HepG2 (cell line): ENCODE results near the gene RUSC1. TPM values are rescaled to one million over a fixed set of nuclear protein-coding genes. Genes with fewer than 3 reads are reported as not detected.

Experiments
- ATAC-seq: fragments of 200-7000 bp; cut with Tn5 transposase; 3 replicates; pipeline ENCODE4 v1.9.1; 2020; ENCODE audit warnings: mild to moderate bottlenecking, moderate library complexity
- BruUV-seq: library from RNA; stranded (reverse); fragments of 400-500 nt; replicated peaks from 2 replicates; lab custom pipeline; 2021; lab: Mats Ljungman, UMichigan
- CTCF ChIA-PET: fragments of 300-600 bp; formaldehyde crosslinking; extraction: SDS; loops from one replicate; lab custom pipeline; 2021; ENCODE audit warnings: low total read pairs, inconsistent platforms, low intra/inter-chr PET ratio; lab: Yijun Ruan, JAX
- POLR2A ChIA-PET: fragments of 350-600 bp; sonication (Branson Sonifier 250); formaldehyde crosslinking; loops from one replicate; lab custom pipeline; 2020; ENCODE audit warnings: antibody characterized with exemption, inconsistent platforms; lab: Yijun Ruan, JAX
- DNase-seq: peaks from one replicate; pipeline ENCODE4 v3.0.0-alpha.2; 2015; ENCODE audit warnings: low spot score
- FAIRE-seq: peaks from 3 replicates; lab custom pipeline; 2011; peaks lifted over from hg19 to GRCh38; lab: Jason Lieb, UNC
- H2AFZ ChIP-seq: one replicate; pipeline ENCODE4 v1.6.1; 2011; ENCODE audit warnings: low read length, inconsistent platforms
- H3K27ac ChIP-seq: fragments of 300-600 bp; 3 replicates; pipeline ENCODE4 v1.8.0; 2011; ENCODE audit warnings: mixed run types, mild to moderate bottlenecking, mixed read lengths, low read length, inconsistent platforms; ENCODE audit not compliant: insufficient read depth; ENCODE audit errors: extremely low read length
- H3K27me3 ChIP-seq, 2 experiments: fragments of 200-600 bp in 1 of 2; 2 replicates in 1 of 2; 3 replicates in 1 of 2; pipeline versions ENCODE4 v1.6.0 to v1.8.0; 2011; ENCODE audit warnings: low read length in 2 of 2, mild to moderate bottlenecking in 2 of 2, moderate library complexity in 2 of 2, inconsistent platforms in 1 of 2; ENCODE audit not compliant: insufficient read depth in 2 of 2, control insufficient read depth in 1 of 2
- H3K36me3 ChIP-seq, 2 experiments: fragments of 200-600 bp in 1 of 2; replicated peaks in 1 of 2; 2 replicates in 1 of 2; 3 replicates in 1 of 2; pipeline versions ENCODE4 v1.5.1 to v1.8.0; 2011; ENCODE audit warnings: low read length in 2 of 2, inconsistent platforms in 1 of 2; ENCODE audit not compliant: insufficient read depth in 2 of 2, control insufficient read depth in 1 of 2
- H3K4me1 ChIP-seq: 2 replicates; pipeline ENCODE4 v1.5.1; 2012; ENCODE audit warnings: low read length, inconsistent platforms; ENCODE audit not compliant: insufficient read depth
- H3K4me2 ChIP-seq: 2 replicates; pipeline ENCODE4 v1.6.0; 2011; ENCODE audit warnings: low read depth, low read length, inconsistent platforms
- H3K4me3 ChIP-seq, 3 experiments: fragments of 200-600 bp in 1 of 3; sonication (generic), shearing (Covaris generic) in 1 of 3; replicated peaks in 1 of 3; 2 replicates each; pipeline ENCODE4 v1.5.1; 2011 to 2016; ENCODE audit warnings: low read length in 3 of 3, inconsistent platforms in 2 of 3, low read depth in 2 of 3, mild to moderate bottlenecking in 2 of 3, control low read depth in 1 of 3, mixed read lengths in 1 of 3; ENCODE audit not compliant: insufficient read depth in 1 of 3
- H3K79me2 ChIP-seq: one replicate; pipeline ENCODE4 v1.6.1; 2011; ENCODE audit warnings: low read length, inconsistent platforms; ENCODE audit not compliant: insufficient read depth
- H3K9ac ChIP-seq: 2 replicates; pipeline ENCODE4 v1.6.0; 2011; ENCODE audit warnings: mild to moderate bottlenecking, low read depth, low read length, inconsistent platforms; ENCODE audit not compliant: insufficient read depth
- H3K9me3 ChIP-seq: 2 replicates; pipeline ENCODE4 v1.5.1; 2012; ENCODE audit warnings: mild to moderate bottlenecking, low read length
- H4K20me1 ChIP-seq: 2 replicates; pipeline ENCODE4 v1.6.0; 2011; ENCODE audit warnings: inconsistent platforms, mild to moderate bottlenecking, low read length, moderate library complexity; ENCODE audit not compliant: insufficient read depth
- ATF7 ChIP-seq, 2 experiments: fragments of 450-650 bp in 1 of 2; sonication (generic) in 1 of 2; formaldehyde crosslinking in 1 of 2; IDR thresholded peaks; 2 replicates each; pipeline versions ENCODE4 v1.4.0 to v1.6.1; 2016 to 2020; ENCODE audit warnings: antibody characterized with exemption in 1 of 2, mild to moderate bottlenecking in 1 of 2, missing genetic modification reagents in 1 of 2
- GFI1 ChIP-seq: sonication (generic); formaldehyde crosslinking; IDR thresholded peaks from 2 replicates; pipeline ENCODE4 v1.5.0; 2020; ENCODE audit warnings: missing genetic modification reagents, mild to moderate bottlenecking, borderline replicate concordance
- NONO ChIP-seq, 2 experiments: fragments of 450-650 bp in 1 of 2; sonication (generic) in 1 of 2; formaldehyde crosslinking in 1 of 2; IDR thresholded peaks in 1 of 2; conservative IDR thresholded peaks in 1 of 2; 2 replicates each; pipeline versions ENCODE4 v1.6.1 to v1.8.0; 2017 to 2022; ENCODE audit warnings: mild to moderate bottlenecking in 1 of 2, missing genetic modification reagents in 1 of 2, moderate library complexity in 1 of 2
- PITX1 ChIP-seq: sonication (generic); formaldehyde crosslinking; IDR thresholded peaks from 2 replicates; pipeline ENCODE4 v1.5.1; 2020; ENCODE audit warnings: mild to moderate bottlenecking, missing genetic modification reagents
- WGBS: methylation state at CpG from one replicate; pipeline ENCODE4 v1.1.6; 2017; ENCODE audit warnings: low lambda C conversion rate; 5-methylcytosine and 5-hydroxymethylcytosine counted together
- in situ Hi-C: cut with HindIII; loops from 2 replicates; pipeline ENCODE4 v1.10.0; 2017; ENCODE audit warnings: low pct_unique_long_range_greater_than_20kb; ENCODE audit not compliant: extremely low pct_ligation_motif_present
- intact Hi-C: fragments of 100-400 bp; cut with micrococcal nuclease; formaldehyde crosslinking; loops from one replicate; pipeline ENCODE4 v1.10.0; 2022; ENCODE audit not compliant: unreplicated experiment
- polyA plus RNA-seq, 8 experiments: library from polyadenylated mRNA; depleted of rRNA in 3 of 8; stranded (reverse) in 7 of 8; unstranded in 1 of 8; fragments of >200 nt; fragmentation: Illumina TruSeq in 4 of 8; extraction: Trizol in 4 of 8; gene quantifications; 2 replicates each; pipeline versions ENCODE4 v1.2.1 to v1.2.3, GENCODE V29; 2011 to 2016; ENCODE audit warnings: low read depth in 4 of 8, missing spikeins in 1 of 8, mixed read lengths in 1 of 8; ENCODE audit not compliant: insufficient read depth in 1 of 8
- total RNA-seq, 5 experiments: library from RNA; depleted of rRNA; stranded (reverse); fragments of >200 nt; fragmentation: Illumina TruSeq; extraction: Trizol; gene quantifications; 2 replicates each; pipeline ENCODE4 v1.2.3, GENCODE V29; 2016; ENCODE audit warnings: low read depth in 1 of 5
- TF ChIP-seq, protein P1 (sequence below): sonication (generic); formaldehyde crosslinking; IDR thresholded peaks from 2 replicates; pipeline ENCODE4 v1.9.0; 2021; ENCODE audit warnings: mild to moderate bottlenecking, missing genetic modification reagents

Gene RUSC1
- total and polyA plus RNA-seq, 2 of the 13 experiments (the other 11 are each of a cell fraction or from before 2014, with no cell fraction given), result 18.7 to 20.4 TPM

DNA sequence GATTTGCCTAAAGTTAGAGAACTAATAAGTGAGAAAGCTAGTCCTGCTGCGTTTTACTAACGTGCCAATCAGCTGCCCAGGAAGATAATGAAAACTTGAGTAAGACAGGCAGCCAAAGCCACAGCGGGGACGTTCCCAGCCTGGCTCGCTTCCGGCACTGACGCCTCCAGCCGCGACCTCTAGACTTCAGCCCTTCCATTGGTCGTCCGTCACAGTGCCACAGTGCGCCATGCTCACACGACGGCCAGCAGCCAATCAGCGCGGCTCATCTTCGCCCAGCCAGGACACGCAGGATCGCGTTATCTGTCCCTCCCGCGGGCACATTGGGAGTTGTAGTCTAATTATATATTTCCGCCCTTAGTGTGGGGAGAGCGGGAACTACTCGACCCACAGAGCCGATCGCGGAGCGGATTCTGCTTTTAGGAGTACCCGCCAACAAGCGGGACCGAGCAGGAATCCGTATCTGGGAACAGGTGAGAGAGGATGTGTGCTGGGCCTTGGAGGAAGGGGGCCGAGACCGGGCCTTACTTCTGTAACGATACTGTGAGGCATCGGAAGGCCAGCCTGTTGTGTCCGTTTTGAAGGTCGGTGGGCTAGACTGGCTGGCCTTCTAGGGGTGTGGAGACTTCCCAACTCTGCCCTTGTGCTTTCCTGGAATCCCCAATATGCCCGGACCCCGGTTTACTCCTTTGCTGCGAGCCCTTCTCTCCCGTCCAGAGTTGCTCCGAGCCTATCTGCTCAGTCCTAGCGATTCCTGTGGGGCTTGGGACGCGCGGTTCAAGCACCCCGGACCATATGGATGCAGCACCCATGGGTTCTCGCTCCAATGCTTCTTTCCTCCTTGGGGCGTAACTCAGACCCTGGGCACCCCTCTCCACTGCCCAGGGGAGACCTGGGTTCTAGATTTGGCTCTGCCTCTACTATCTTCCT is 11.9 kb upstream of the RUSC1 start, which contains the start of gene FDPS:
FDPS (plus strand) TSS at position 374 of the 930 bp plus-strand sequence. CDS start 924 bp downstream, outside the sequence.
- BruUV-seq, result TSS peak; percentile 91
- ATAC-seq (peak; percentile 92), FAIRE-seq (peak; percentile 98), DNase-seq (peak; percentile 97)
- in situ Hi-C loops, result loop anchor here (10.0 kb wide), 1 partner anchor 54 kb away; the partner anchor contains the start of gene ENTREP3
- intact Hi-C loops, result loop anchor here (1.0 to 10.0 kb wide), 4 partner anchors 15 to 104 kb away; partner anchors contain the start of genes ENTREP3, HCN3, MTX1 and THBS3
- POLR2A ChIA-PET, result interaction anchor here (0.7 to 5.5 kb wide), 12 partner anchors 8 to 254 kb away, joined by 3 to 51 read pairs (median 7); partner anchors contain the start of genes ASH1L, CLK2, ENTREP3 and HCN3
- Histone ChIP-seq H3K27me3 (no peaks in the 10 kb centered on the region; a peak in 1 of 5 replicates), H3K4me1 (peaks cover 84% of the 10 kb centered on the region), H3K9ac (peak within 1 kb of the TSS; percentile 98), H3K9me3 (no peaks in the 10 kb centered on the region), H3K36me3 (peaks cover 5 to 14% of the 10 kb centered on the region in 2 experiments; a peak in 4 of 5 replicates), H3K79me2 (peaks cover 58% of the 10 kb centered on the region), H4K20me1 (peaks cover 14% of the 10 kb centered on the region), H3K4me2 (peak within 1 kb of the TSS; percentile 77), H2AFZ (no peak within 1 kb of the TSS), H3K27ac (peak within 1 kb of the TSS; percentile 83), H3K4me3 (peak within 1 kb of the TSS; percentile 92 to 95 (median 94))
- CTCF ChIA-PET, result interaction anchor here (3.0 to 3.7 kb wide), 2 partner anchors 31 to 58 kb away, joined by 35 to 36 read pairs; partner anchors contain the start of gene HCN3
- under 1% methylated on average over 36 of the region's 51 CpGs for WGBS
- TF ChIP-seq PITX1, result peak; percentile 41; the same call in 1 of the 2 replicates
- 0 out of 2 replicates have a peak, but pooled peaks have one; percentile 50 for TF ChIP-seq GFI1 (CRISPR knock-in tag)
- TF ChIP-seq, protein P1, sequence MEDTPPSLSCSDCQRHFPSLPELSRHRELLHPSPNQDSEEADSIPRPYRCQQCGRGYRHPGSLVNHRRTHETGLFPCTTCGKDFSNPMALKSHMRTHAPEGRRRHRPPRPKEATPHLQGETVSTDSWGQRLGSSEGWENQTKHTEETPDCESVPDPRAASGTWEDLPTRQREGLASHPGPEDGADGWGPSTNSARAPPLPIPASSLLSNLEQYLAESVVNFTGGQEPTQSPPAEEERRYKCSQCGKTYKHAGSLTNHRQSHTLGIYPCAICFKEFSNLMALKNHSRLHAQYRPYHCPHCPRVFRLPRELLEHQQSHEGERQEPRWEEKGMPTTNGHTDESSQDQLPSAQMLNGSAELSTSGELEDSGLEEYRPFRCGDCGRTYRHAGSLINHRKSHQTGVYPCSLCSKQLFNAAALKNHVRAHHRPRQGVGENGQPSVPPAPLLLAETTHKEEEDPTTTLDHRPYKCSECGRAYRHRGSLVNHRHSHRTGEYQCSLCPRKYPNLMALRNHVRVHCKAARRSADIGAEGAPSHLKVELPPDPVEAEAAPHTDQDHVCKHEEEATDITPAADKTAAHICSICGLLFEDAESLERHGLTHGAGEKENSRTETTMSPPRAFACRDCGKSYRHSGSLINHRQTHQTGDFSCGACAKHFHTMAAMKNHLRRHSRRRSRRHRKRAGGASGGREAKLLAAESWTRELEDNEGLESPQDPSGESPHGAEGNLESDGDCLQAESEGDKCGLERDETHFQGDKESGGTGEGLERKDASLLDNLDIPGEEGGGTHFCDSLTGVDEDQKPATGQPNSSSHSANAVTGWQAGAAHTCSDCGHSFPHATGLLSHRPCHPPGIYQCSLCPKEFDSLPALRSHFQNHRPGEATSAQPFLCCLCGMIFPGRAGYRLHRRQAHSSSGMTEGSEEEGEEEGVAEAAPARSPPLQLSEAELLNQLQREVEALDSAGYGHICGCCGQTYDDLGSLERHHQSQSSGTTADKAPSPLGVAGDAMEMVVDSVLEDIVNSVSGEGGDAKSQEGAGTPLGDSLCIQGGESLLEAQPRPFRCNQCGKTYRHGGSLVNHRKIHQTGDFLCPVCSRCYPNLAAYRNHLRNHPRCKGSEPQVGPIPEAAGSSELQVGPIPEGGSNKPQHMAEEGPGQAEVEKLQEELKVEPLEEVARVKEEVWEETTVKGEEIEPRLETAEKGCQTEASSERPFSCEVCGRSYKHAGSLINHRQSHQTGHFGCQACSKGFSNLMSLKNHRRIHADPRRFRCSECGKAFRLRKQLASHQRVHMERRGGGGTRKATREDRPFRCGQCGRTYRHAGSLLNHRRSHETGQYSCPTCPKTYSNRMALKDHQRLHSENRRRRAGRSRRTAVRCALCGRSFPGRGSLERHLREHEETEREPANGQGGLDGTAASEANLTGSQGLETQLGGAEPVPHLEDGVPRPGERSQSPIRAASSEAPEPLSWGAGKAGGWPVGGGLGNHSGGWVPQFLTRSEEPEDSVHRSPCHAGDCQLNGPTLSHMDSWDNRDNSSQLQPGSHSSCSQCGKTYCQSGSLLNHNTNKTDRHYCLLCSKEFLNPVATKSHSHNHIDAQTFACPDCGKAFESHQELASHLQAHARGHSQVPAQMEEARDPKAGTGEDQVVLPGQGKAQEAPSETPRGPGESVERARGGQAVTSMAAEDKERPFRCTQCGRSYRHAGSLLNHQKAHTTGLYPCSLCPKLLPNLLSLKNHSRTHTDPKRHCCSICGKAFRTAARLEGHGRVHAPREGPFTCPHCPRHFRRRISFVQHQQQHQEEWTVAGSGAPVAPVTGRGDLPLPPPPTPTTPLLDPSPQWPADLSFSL (CRISPR knock-in tag), result no peak
- no peak for TF ChIP-seq ATF7 (IDR thresholded peaks at IDR 0.05)
- TF ChIP-seq ATF7 (CRISPR knock-in tag; IDR thresholded peaks at IDR 0.05), result 0 out of 2 replicates have a peak, but pooled peaks have one; percentile 50
- TF ChIP-seq NONO (IDR thresholded peaks at IDR 0.05), result no peak
- TF ChIP-seq NONO (CRISPR knock-in tag; conservative IDR thresholded peaks at IDR 0.05), result peak; percentile 69
